Transverse colon (tissue), 4 donors: ENCODE measurements around the gene ADAMTSL4. TPM values are rescaled to one million over a fixed set of nuclear protein-coding genes. Genes with fewer than 3 reads are reported as not detected.
"Not testable (repeated sequence)": the region's sequence is repeated elsewhere in the genome, so short reads cannot be mapped to it uniquely, and the experiment has no call there.

Experiments
- DNase-seq: peaks from one replicate; pipeline ENCODE4 v3.0.0-alpha.2; 2019
- H3K27ac ChIP-seq, 4 donors: fragments of 200-600 bp; sonication (generic); 2 replicates each; pipeline ENCODE4 v1.5.1; 2016 to 2018; ENCODE audit warnings: inconsistent platforms in 4 of 4
- H3K27me3 ChIP-seq: fragments of 200-600 bp; sonication (generic); 2 replicates; pipeline ENCODE4 v1.5.1; 2017; ENCODE audit warnings: inconsistent platforms
- H3K36me3 ChIP-seq, 4 donors: fragments of 200-600 bp; sonication (generic); 2 replicates each; pipeline ENCODE4 v1.5.1; 2017 to 2019; ENCODE audit warnings: inconsistent platforms in 4 of 4
- H3K4me1 ChIP-seq, 4 donors: fragments of 200-600 bp; sonication (generic); 2 replicates each; pipeline ENCODE4 v1.5.1; 2017 to 2020; ENCODE audit warnings: inconsistent platforms in 4 of 4
- H3K4me3 ChIP-seq, 4 donors: fragments of 200-600 bp; sonication (generic); 1 replicate in 1 of 4; 2 replicates in 3 of 4; pipeline versions ENCODE4 v1.5.1 to v1.6.1; 2017 to 2019; ENCODE audit warnings: inconsistent platforms in 4 of 4
- H3K9me3 ChIP-seq, 2 donors: fragments of 200-600 bp; sonication (generic); 2 replicates each; pipeline ENCODE4 v1.5.1; 2017 to 2019; ENCODE audit warnings: inconsistent platforms in 2 of 2
- CTCF ChIP-seq, 5 experiments: fragments of 200-600 bp in 3 of 5; fragments of 450-650 bp in 2 of 5; sonication (generic) in 3 of 5; IDR thresholded peaks; 1 replicate in 2 of 5; 2 replicates in 3 of 5; pipeline ENCODE4 v1.5.1; 2016 to 2017; ENCODE audit warnings: antibody characterized with exemption in 5 of 5, inconsistent platforms in 3 of 5, mild to moderate bottlenecking in 2 of 5, moderate library complexity in 1 of 5
- EP300 ChIP-seq: sonication (generic); formaldehyde crosslinking; IDR thresholded peaks from one replicate; pipeline ENCODE4 v1.6.1; 2017; ENCODE audit warnings: antibody characterized with exemption, low read depth
- POLR2A ChIP-seq: fragments of 450-650 bp; IDR thresholded peaks from one replicate; pipeline ENCODE4 v1.6.1; 2016; ENCODE audit warnings: antibody characterized with exemption, mild to moderate bottlenecking, moderate library complexity
- POLR2AphosphoS5 ChIP-seq, 3 donors: sonication (generic); formaldehyde crosslinking; IDR thresholded peaks; one replicate each; pipeline ENCODE4 v1.6.1; 2016; ENCODE audit warnings: antibody characterized with exemption in 3 of 3
- WGBS, 2 donors: methylation state at CpG; one replicate each; pipeline ENCODE4 v1.1.5; 2018; ENCODE audit warnings: low coverage in 1 of 2; 5-methylcytosine and 5-hydroxymethylcytosine counted together
- in situ Hi-C, 4 donors: fragments of 200-750 bp; cut with MboI; loops; one replicate each; pipeline versions ENCODE4 v1.15.0 to v1.15.1; 2017; ENCODE audit warnings: low sequenced_read_pairs in 3 of 4, low pct_ligation_motif_present in 1 of 4, low pct_unique_long_range_greater_than_20kb in 1 of 4
- intact Hi-C: fragments of 100-400 bp; cut with DNase I; formaldehyde crosslinking; loops from one replicate; pipeline ENCODE4 v1.15.1; 2023; ENCODE audit warnings: low total_unique reads
- small RNA-seq, 4 donors: library from RNA; depleted of rRNA; stranded (forward); fragments of <200 nt; gene quantifications; one replicate each; pipeline ENCODE3, GENCODE V24; 2016
- total RNA-seq, 4 donors: library from RNA; depleted of rRNA; stranded (reverse); fragments of >200 nt; gene quantifications; one replicate each; pipeline ENCODE4 v1.1.0, GENCODE V29; 2016

ADAMTSL4 gene
- total RNA-seq, 4 donors from 2014 or later, result 7.2 to 26.2 (median 16.3) TPM

- in situ Hi-C loops, result no loop called here
These were observed 54.5 kb downstream of the ADAMTSL4 start for GRCh38 chr1:150603711-150604110.

GRCh38 chr1:150604226-150604588, 55.0 kb downstream of the ADAMTSL4 start:
- no peak for TF ChIP-seq POLR2AphosphoS5 (IDR thresholded peaks at IDR 0.05)
- Histone ChIP-seq H3K27me3 (no peaks in the 10 kb centered on the region), H3K4me3 (no peak overlapping the region), H3K9me3 (no peaks in the 10 kb centered on the region), H3K27ac (peak overlapping the region; percentile 59 to 74 (median 64)), H3K36me3 (peaks cover 0 to 9% (median 2%) of the 10 kb centered on the region in 4 donors), H3K4me1 (peaks cover 4 to 11% (median 10%) of the 10 kb centered on the region in 4 donors)
- 70 to 96% methylated on average over 1 to 2 of the region's 2 CpGs for WGBS, 2 donors
- DNase-seq, result no peak
- intact Hi-C loops, result no loop called here
- in situ Hi-C loops, result no loop called here

More at GRCh38 chr1:150603711-150604110, 54.5 kb downstream of the ADAMTSL4 start:
- Histone ChIP-seq H3K9me3 (no peaks in the 10 kb centered on the region), H3K36me3 (peaks cover 0 to 9% (median 2%) of the 10 kb centered on the region in 4 donors), H3K4me3 (no peak overlapping the region), H3K4me1 (peaks cover 4 to 10% (median 8%) of the 10 kb centered on the region in 4 donors), H3K27me3 (no peaks in the 10 kb centered on the region), H3K27ac (peak overlapping the region; percentile 59 to 74 (median 64))
- DNase-seq, result no peak
- 72 to 83% methylated on average over 1 to 3 of the region's 3 CpGs for WGBS, 2 donors
- TF ChIP-seq POLR2AphosphoS5 (IDR thresholded peaks at IDR 0.05) (no peak), EP300 (no peak), CTCF (IDR thresholded peaks at IDR 0.05) (no peak), POLR2A (no peak)
- intact Hi-C loops, result no loop called here

- intact Hi-C loops, H3K36me3 ChIP-seq, in situ Hi-C loops, DNase-seq, H3K9me3 ChIP-seq, H3K27me3 ChIP-seq, H3K4me3 ChIP-seq: not testable (repeated sequence)
- 93 to 95% methylated on average over 3 of the region's 3 CpGs for WGBS, 2 donors
- Histone ChIP-seq H3K27ac (peak overlapping the region; percentile 59 to 74 (median 64)), H3K4me1 (peaks cover 4 to 22% (median 15%) of the 10 kb centered on the region in 4 donors)
These were observed 56.2 kb downstream of the ADAMTSL4 start for GRCh38 chr1:150605451-150605731.

- DNase-seq, result no peak
- no peak overlapping the region for H3K27ac ChIP-seq
- in situ Hi-C loops, result no loop called here
These were observed 57.4 kb downstream of the ADAMTSL4 start for GRCh38 chr1:150606463-150607142.

GRCh38 chr1:150609732-150610131, 60.5 kb downstream of the ADAMTSL4 start:
- DNase-seq, result no peak
- TF ChIP-seq CTCF (IDR thresholded peaks at IDR 0.05), result no peak
- no peak for TF ChIP-seq EP300
- no peak for TF ChIP-seq POLR2AphosphoS5 (IDR thresholded peaks at IDR 0.05)
- no peak for TF ChIP-seq POLR2A
- Histone ChIP-seq H3K4me1 (peaks cover 34 to 61% (median 48%) of the 10 kb centered on the region in 4 donors), H3K27me3 (no peaks in the 10 kb centered on the region), H3K36me3 (no peaks in the 10 kb centered on the region), H3K9me3 (no peaks in the 10 kb centered on the region), H3K4me3 (no peak overlapping the region), H3K27ac (peak overlapping the region; percentile 88 to 94 (median 90))
- in situ Hi-C loops, result loop anchor here in 2 of 4 donors (5.0 to 10.0 kb wide), 2 partner anchors 42 to 45 kb away; no protein-coding TSS in a partner anchor
- intact Hi-C loops, result no loop called here
- WGBS, 2 donors, result 68 to 74% methylated on average over 2 of the region's 2 CpGs

More at GRCh38 chr1:150606463-150607142, 57.4 kb downstream of the ADAMTSL4 start:
- Histone ChIP-seq H3K27me3 (no peaks in the 10 kb centered on the region), H3K9me3 (no peaks in the 10 kb centered on the region), H3K36me3 (no peaks in the 10 kb centered on the region), H3K4me3 (no peak overlapping the region), H3K4me1 (peaks cover 14 to 35% (median 26%) of the 10 kb centered on the region in 4 donors)
- TF ChIP-seq EP300 (no peak), POLR2A (no peak), POLR2AphosphoS5 (IDR thresholded peaks at IDR 0.05) (no peak), CTCF (IDR thresholded peaks at IDR 0.05) (no peak)
- intact Hi-C loops, result no loop called here
- 83 to 97% methylated on average over 1 to 7 of the region's 7 CpGs for WGBS, 2 donors

Small RNAs within 50 kb of the gene (small RNA-seq; reads per million reads assigned to genes)
- gene MIR4257, result 0 reads per million in 4 donors
- gene RF00015, result 0 reads per million in 4 donors
- 0 reads per million in 4 donors for gene RF00561
- gene RN7SL473P, result 0 to 0.12 (median 0) reads per million in 4 donors
- 0 to 0.24 (median 0.09) reads per million in 4 donors for gene RN7SL600P

Other genes with a start within 250 kb of the ADAMTSL4 start
- 100 to 1,000 TPM in 1 of 4 donors, 10 to 100 TPM in 3; 55.3 to 126 (median 65.2) TPM for gene PRPF3, start 227.9 kb upstream of the ADAMTSL4 start, total RNA-seq
- gene RPRD2, start 185.3 kb upstream of the ADAMTSL4 start, total RNA-seq, result 10 to 100 TPM; 18.7 to 36.4 (median 26.1) TPM
- 10 to 100 TPM in 2 of 4 donors, 1 to 10 TPM in 2; 2.8 to 22.7 (median 9.0) TPM for gene TARS2, start 62.0 kb upstream of the ADAMTSL4 start, total RNA-seq
- 1 to 10 TPM; 1.5 to 5.4 (median 3.3) TPM for gene ECM1, start 41.3 kb upstream of the ADAMTSL4 start, total RNA-seq
- gene FALEC, start 33.7 kb upstream of the ADAMTSL4 start, total RNA-seq, result not detected
- gene MCL1, start 30.2 kb downstream of the ADAMTSL4 start, total RNA-seq, result 100 to 1,000 TPM; 176 to 395 (median 269) TPM
- 100 to 1,000 TPM; 111 to 174 (median 158) TPM for gene ENSA, start 80.2 kb downstream of the ADAMTSL4 start, total RNA-seq
- gene GOLPH3L, start 147.7 kb downstream of the ADAMTSL4 start, total RNA-seq, result 10 to 100 TPM; 12.7 to 61.0 (median 34.7) TPM
- gene HORMAD1, start 171.5 kb downstream of the ADAMTSL4 start, total RNA-seq, result 1 to 10 TPM in 1 of 4 donors, under 1 TPM in 1, not detected in 2; 0.41 to 1.6 TPM
- 100 to 1,000 TPM; 235 to 454 (median 330) TPM for gene CTSS, start 216.4 kb downstream of the ADAMTSL4 start, total RNA-seq